ENCODE measurements around the gene NSG2. TPM values are rescaled to one million over a fixed set of nuclear protein-coding genes. Genes with fewer than 3 reads are reported as not detected.
A peak's percentile ranks its signal among the peaks of the same experiment; 100 is the strongest.

The NSG2 gene
- total and polyA plus RNA-seq, 4 donors = 105 to 460 (median 404) TPM

DNA sequence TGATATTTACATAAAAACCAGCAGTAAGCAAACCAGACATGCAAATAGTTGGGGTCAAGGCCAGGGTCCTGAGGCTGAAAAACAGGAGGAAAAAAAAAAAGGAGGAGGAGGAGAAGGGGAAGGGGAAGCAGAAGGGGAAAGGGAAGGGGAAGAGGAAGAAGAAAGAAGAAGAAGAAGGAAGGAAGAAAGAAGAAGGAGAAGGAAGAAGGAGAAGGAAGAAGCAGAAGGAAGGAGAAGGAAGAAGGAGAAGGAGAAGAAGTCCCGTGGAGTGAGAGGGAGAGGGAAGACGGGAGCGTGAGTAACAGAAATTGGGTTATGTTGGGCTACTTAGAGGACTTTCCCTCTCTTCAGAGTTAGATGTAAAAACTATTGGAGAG is 24.6 kb upstream of the NSG2 start:
- no peak overlapping the region for H3K27ac ChIP-seq (ENCODE audit: low read depth, low read length)
- H3K4me3 ChIP-seq (ENCODE audit: low read depth, low read length) = no peak overlapping the region
- no peaks in the 10 kb centered on the region for H3K9me3 ChIP-seq (ENCODE audit: control insufficient read depth, insufficient read depth, low read length)
- H3K27me3 ChIP-seq (ENCODE audit: control insufficient read depth, insufficient read depth, low read length) = no peaks in the 10 kb centered on the region
- no peaks in the 10 kb centered on the region for H3K4me1 ChIP-seq (ENCODE audit: control insufficient read depth, insufficient read depth, low read length)
- 100% methylated on average over 3 of the region's 3 CpGs for whole genome bisulfite sequencing (ENCODE audit: insufficient coverage)
- no peaks in the 10 kb centered on the region for H3K36me3 ChIP-seq (ENCODE audit: control insufficient read depth, insufficient read depth, low read length)
- no peak for DNase-seq (ENCODE audit: low read depth in 4 of 6, low spot score in 6 of 6)

DNA sequence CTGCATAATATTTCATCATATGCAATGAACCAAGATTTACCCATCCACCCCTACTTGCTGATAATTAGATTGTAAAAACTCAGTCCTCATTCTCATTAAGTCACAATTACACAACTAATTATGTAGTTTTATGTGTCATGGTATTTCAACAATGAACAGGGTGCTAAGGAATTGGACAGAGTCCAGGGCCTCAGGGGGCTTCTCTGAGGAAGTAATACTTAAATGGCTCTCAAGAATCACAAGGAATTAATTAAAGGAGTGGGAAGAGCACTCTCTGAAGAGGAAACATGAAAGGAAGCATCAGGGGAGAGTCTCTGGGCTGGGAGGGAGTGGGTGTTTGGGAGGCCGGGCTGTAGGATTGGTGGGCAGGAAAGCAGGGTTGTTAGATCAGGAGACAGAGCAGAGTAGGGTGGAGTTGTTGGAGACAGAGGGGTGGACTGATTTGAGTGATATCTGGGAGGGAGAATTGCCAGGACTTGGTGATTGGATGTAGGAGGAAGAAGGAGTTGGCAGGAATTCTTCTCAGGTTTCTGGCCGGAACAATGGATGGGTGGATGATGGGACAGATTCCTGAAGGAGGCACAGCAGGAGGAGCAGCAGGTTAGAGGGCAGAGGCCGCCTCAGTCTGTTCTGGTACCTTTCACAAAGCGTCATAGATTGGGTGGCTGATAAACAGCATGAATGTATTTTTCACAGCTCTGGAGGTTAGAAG is 23.0 kb upstream of the NSG2 start:
- Histone ChIP-seq H3K4me3 (ENCODE audit: low read depth, low read length) (no peak overlapping the region), H3K4me1 (ENCODE audit: control insufficient read depth, insufficient read depth, low read length) (no peaks in the 10 kb centered on the region), H3K27me3 (ENCODE audit: control insufficient read depth, insufficient read depth, low read length) (no peaks in the 10 kb centered on the region), H3K36me3 (ENCODE audit: control insufficient read depth, insufficient read depth, low read length) (no peaks in the 10 kb centered on the region), H3K9me3 (ENCODE audit: control insufficient read depth, insufficient read depth, low read length) (no peaks in the 10 kb centered on the region), H3K27ac (ENCODE audit: low read depth, low read length) (no peak overlapping the region)
- WGBS (ENCODE audit: insufficient coverage) = 68% methylated on average over 4 of the region's 4 CpGs
- DNase-seq (ENCODE audit: low read depth in 4 of 6, low spot score in 6 of 6) = no peak

DNA sequence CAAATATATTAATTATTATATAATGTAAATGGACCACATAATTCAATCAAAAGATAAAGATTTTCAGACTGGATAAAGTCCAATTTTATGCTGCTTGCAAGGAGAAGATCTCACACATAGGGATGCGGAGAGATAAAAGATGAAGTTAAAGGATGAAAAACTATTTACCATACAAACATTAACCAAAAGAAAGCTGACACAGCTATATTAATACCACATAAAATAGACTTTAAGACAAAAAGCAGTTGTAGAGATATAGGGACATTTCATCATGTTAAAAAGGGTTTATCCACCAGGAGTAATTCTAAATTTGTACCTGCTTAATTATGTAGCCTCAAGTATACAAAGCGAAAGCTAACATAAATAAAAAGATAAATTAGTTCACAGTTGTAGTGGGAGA is 15.2 kb upstream of the NSG2 start:
- Histone ChIP-seq H3K4me1 (ENCODE audit: control insufficient read depth, insufficient read depth, low read length) (no peaks in the 10 kb centered on the region), H3K36me3 (ENCODE audit: control insufficient read depth, insufficient read depth, low read length) (no peaks in the 10 kb centered on the region), H3K27me3 (ENCODE audit: control insufficient read depth, insufficient read depth, low read length) (no peaks in the 10 kb centered on the region), H3K4me3 (ENCODE audit: low read depth, low read length) (no peak overlapping the region), H3K27ac (ENCODE audit: low read depth, low read length) (no peak overlapping the region), H3K9me3 (ENCODE audit: control insufficient read depth, insufficient read depth, low read length) (peaks cover 2% of the 10 kb centered on the region)
- no CpG with 5 or more reads among the region's 2 CpGs for WGBS (ENCODE audit: insufficient coverage)
- no peak for DNase-seq (ENCODE audit: low read depth in 4 of 6, low spot score in 6 of 6)

DNA sequence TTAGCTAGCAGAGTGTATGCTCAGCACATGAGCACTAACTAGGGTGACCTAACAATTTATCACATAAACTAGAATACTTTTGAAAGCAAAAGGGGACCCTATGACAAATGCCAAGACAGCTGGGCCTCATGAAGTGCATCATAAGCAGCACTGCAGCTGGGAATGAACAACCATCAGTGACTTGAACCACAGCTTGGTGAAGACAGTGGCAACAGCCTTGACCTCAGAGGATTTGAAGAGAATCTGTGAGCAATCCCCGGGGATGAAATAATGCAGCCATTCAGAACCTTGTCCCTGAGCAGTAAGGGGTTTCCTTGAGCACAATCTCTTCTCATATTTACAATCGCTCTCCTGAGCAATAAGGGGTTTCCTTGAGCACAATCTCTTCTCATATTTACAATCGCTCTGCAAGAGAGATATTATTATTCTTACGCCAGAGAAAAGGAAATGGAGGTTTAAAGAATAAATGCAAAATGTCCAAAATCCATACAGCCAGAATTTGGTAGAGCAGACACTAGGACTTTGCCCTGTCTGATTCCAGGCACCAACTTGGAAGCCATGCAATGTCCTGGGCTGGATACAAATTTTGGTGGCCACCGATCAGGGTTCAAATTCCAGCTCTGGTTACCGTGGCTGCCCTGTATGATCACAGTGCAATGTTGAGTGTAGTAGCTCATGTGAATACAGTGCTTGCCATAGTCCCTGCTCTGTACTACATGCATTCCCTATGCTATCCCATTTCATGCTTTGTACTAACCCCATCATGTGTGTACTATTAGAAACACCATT is 846 bp upstream of the NSG2 start:
- Histone ChIP-seq H3K36me3 (ENCODE audit: control insufficient read depth, insufficient read depth, low read length) (peaks cover 4% of the 10 kb centered on the region), H3K9me3 (ENCODE audit: control insufficient read depth, insufficient read depth, low read length) (no peaks in the 10 kb centered on the region), H3K27me3 (ENCODE audit: control insufficient read depth, insufficient read depth, low read length) (no peaks in the 10 kb centered on the region), H3K4me3 (ENCODE audit: low read depth, low read length) (no peak overlapping the region), H3K4me1 (ENCODE audit: control insufficient read depth, insufficient read depth, low read length) (no peaks in the 10 kb centered on the region), H3K27ac (ENCODE audit: low read depth, low read length) (no peak overlapping the region)
- peak in 3 of 6 donors; percentile 13 to 75 (median 61) for DNase-seq (ENCODE audit: low read depth in 4 of 6, low spot score in 6 of 6)
- 42% methylated on average over 2 of the region's 6 CpGs for WGBS (ENCODE audit: insufficient coverage)

DNA sequence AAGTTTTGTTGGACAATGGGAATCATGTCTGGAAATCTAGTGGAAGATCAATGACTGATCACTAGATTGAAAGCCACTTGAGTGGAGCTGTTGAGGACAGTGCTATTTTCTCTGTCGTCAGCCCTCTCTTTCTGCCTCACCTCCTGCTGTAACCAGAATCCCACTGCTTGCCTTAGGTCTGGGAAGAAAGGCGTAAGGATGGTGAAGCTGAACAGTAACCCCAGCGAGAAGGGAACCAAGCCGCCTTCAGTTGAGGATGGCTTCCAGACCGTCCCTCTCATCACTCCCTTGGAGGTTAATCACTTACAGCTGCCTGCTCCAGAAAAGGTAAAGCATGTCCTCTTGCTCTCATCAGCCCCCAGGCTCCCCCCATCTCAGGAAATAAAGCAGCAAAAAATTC is 1.1 kb downstream of the NSG2 start:
- DNase-seq (ENCODE audit: low read depth in 4 of 6, low spot score in 6 of 6) = peak in 2 of 6 donors; percentile 53 to 83
- Histone ChIP-seq H3K4me3 (ENCODE audit: low read depth, low read length) (peak overlapping the region; percentile 44), H3K27me3 (ENCODE audit: control insufficient read depth, insufficient read depth, low read length) (no peaks in the 10 kb centered on the region), H3K9me3 (ENCODE audit: control insufficient read depth, insufficient read depth, low read length) (no peaks in the 10 kb centered on the region), H3K36me3 (ENCODE audit: control insufficient read depth, insufficient read depth, low read length) (peaks cover 13% of the 10 kb centered on the region), H3K4me1 (ENCODE audit: control insufficient read depth, insufficient read depth, low read length) (peaks cover 7% of the 10 kb centered on the region), H3K27ac (ENCODE audit: low read depth, low read length) (no peak overlapping the region)
- WGBS (ENCODE audit: insufficient coverage) = 68% methylated on average over 5 of the region's 5 CpGs

DNA sequence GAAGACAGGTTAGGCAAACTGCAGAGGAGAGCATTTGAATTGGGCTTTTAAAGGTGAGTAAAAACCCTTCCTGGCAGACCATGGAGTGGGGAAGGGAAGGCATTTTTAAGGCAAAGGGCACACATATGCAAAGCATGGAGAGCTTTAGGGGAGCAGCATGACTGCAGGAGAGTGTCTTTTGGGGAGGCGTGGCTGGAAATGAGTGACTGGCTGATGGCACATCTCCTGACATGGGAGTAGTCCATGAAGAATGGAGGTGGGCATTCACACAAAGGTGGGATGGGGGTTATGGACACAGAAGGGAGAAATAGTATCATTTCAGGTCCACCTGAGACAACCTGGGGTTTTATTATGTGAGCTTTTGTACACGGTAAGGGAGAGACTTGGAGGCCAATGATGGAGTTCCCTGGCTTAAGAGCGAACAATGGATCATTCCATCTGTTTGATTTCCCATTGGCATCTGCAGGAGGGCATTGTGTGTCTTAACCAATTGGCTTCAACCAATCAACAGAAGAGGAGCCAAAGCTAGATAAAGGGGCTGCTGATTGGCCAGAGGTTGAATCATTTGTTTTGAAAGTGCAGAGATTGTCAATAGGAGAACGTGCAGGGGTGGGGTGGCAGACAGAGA is 2.1 kb downstream of the NSG2 start:
- Histone ChIP-seq H3K36me3 (ENCODE audit: control insufficient read depth, insufficient read depth, low read length) (peaks cover 16% of the 10 kb centered on the region), H3K27ac (ENCODE audit: low read depth, low read length) (no peak overlapping the region), H3K27me3 (ENCODE audit: control insufficient read depth, insufficient read depth, low read length) (no peaks in the 10 kb centered on the region), H3K4me1 (ENCODE audit: control insufficient read depth, insufficient read depth, low read length) (peaks cover 8% of the 10 kb centered on the region), H3K4me3 (ENCODE audit: low read depth, low read length) (peak overlapping the region; percentile 44), H3K9me3 (ENCODE audit: control insufficient read depth, insufficient read depth, low read length) (no peaks in the 10 kb centered on the region)
- 55% methylated on average over 3 of the region's 4 CpGs for WGBS (ENCODE audit: insufficient coverage)
- peak in 4 of 6 donors; percentile 9 to 93 (median 58) for DNase-seq (ENCODE audit: low read depth in 4 of 6, low spot score in 6 of 6)

DNA sequence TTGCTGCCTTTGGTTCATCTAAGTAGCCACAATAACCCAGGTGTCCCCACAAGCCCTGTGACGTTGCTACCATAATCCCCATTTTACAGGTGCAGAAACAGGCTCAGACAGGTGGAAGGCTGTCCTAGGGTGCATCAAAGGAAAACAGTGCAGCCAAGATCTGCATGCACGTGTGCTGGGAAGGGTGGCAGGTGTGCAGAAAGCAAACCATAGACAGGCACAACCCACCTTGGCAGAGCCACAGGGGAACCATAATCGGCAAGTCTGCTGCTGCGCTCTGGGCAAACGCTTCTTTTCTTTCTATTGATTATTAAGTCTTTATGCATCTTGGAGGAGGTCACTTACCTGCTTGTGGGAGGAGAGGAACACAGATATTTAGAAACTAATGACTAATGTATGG is 7.1 kb downstream of the NSG2 start:
- 81% methylated on average over 2 of the region's 5 CpGs for WGBS (ENCODE audit: insufficient coverage)
- Histone ChIP-seq H3K9me3 (ENCODE audit: control insufficient read depth, insufficient read depth, low read length) (no peaks in the 10 kb centered on the region), H3K4me3 (ENCODE audit: low read depth, low read length) (no peak overlapping the region), H3K4me1 (ENCODE audit: control insufficient read depth, insufficient read depth, low read length) (peaks cover 25% of the 10 kb centered on the region), H3K27me3 (ENCODE audit: control insufficient read depth, insufficient read depth, low read length) (no peaks in the 10 kb centered on the region), H3K27ac (ENCODE audit: low read depth, low read length) (no peak overlapping the region), H3K36me3 (ENCODE audit: control insufficient read depth, insufficient read depth, low read length) (peaks cover 16% of the 10 kb centered on the region)
- DNase-seq (ENCODE audit: low read depth in 4 of 6, low spot score in 6 of 6) = no peak

DNA sequence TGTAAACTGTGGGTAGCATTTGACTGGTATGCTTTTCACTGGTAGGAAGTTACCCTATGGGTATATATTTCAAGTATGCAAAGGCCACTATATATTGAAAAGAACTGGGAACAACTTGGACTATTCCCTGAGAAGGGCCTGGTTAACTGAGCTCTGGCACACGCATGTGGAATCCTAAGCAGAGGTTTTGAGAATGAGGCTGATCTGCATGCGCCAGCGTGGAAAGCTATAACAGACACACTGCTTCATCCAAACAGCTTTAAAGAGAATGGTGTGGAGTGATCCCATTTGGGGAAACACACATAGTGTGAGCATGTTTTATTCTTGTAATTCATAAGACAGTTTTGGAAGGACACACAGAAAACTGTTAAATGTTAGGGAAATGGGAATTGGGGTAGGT is 8.4 kb downstream of the NSG2 start:
- H3K27me3 ChIP-seq (ENCODE audit: control insufficient read depth, insufficient read depth, low read length) = no peaks in the 10 kb centered on the region
- no peak overlapping the region for H3K4me3 ChIP-seq (ENCODE audit: low read depth, low read length)
- DNase-seq (ENCODE audit: low read depth in 4 of 6, low spot score in 6 of 6) = peak in 2 of 6 donors; percentile 61 to 78
- peaks cover 16% of the 10 kb centered on the region for H3K36me3 ChIP-seq (ENCODE audit: control insufficient read depth, insufficient read depth, low read length)
- peaks cover 27% of the 10 kb centered on the region for H3K4me1 ChIP-seq (ENCODE audit: control insufficient read depth, insufficient read depth, low read length)
- no peak overlapping the region for H3K27ac ChIP-seq (ENCODE audit: low read depth, low read length)
- no peaks in the 10 kb centered on the region for H3K9me3 ChIP-seq (ENCODE audit: control insufficient read depth, insufficient read depth, low read length)
- WGBS (ENCODE audit: insufficient coverage) = no CpG with 5 or more reads among the region's 3 CpGs

DNA sequence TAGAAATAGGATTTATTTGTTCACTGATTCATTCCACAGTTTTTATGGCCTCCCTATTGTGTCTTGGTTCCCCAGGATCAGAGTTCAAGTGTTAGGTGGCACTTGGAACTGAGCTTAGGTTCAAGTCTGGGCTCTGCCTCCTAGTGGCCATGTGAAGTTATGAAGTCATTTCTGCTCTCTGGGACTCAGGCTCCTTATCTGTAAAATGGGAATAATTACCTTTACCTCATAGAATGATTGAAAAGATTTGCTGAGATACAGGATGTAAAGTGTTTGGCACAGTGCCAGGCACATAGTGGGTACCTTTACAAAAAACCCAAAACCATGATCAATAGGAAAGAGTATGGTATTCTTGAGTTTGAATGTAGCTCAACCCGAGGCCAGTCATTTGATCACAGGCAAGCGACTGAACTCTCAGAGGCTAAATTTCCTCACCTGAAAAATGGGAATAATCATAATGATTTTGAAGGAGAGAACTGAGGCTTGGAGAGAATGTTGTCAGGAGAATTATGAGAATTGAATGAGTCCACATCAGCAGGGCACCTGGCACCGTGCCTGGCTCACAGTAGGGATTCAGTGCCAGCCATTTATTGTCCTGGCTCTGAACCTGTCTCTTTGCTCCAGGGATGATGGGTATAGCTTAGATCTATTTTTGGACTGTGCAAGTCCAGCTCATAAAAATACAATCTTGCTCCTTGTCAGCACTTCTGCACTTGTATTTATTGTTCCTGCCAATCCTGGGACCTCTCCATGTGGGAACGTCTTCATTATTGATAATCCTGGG is 10.8 kb downstream of the NSG2 start:
- H3K27me3 ChIP-seq (ENCODE audit: control insufficient read depth, insufficient read depth, low read length) = no peaks in the 10 kb centered on the region
- peaks cover 3% of the 10 kb centered on the region for H3K36me3 ChIP-seq (ENCODE audit: control insufficient read depth, insufficient read depth, low read length)
- DNase-seq (ENCODE audit: low read depth in 4 of 6, low spot score in 6 of 6) = peak in 1 of 6 donors; percentile 73
- H3K9me3 ChIP-seq (ENCODE audit: control insufficient read depth, insufficient read depth, low read length) = no peaks in the 10 kb centered on the region
- no peak overlapping the region for H3K27ac ChIP-seq (ENCODE audit: low read depth, low read length)
- 79% methylated on average over 3 of the region's 4 CpGs for WGBS (ENCODE audit: insufficient coverage)
- H3K4me3 ChIP-seq (ENCODE audit: low read depth, low read length) = no peak overlapping the region
- peaks cover 20% of the 10 kb centered on the region for H3K4me1 ChIP-seq (ENCODE audit: control insufficient read depth, insufficient read depth, low read length)

Measured in spinal cord (tissue), 10 donors.